A549 (cell line): ENCODE measurements around the gene CCNG2. TPM values are rescaled to one million over a fixed set of nuclear protein-coding genes. Genes with fewer than 3 reads are reported as not detected.

Experiments used
- ATAC-seq, 2 experiments: fragments of 200-7000 bp in 1 of 2; fragments of >200 bp in 1 of 2; cut with Nextera tagmentation in 1 of 2; cut with Tn5 transposase in 1 of 2; 3 replicates each; pipeline versions ENCODE4 v1.8.0 to v1.9.1; 2018 to 2020; ENCODE audit warnings: mild to moderate bottlenecking in 1 of 2, moderate library complexity in 1 of 2
- CTCF ChIA-PET: fragments of 300-600 bp; sonication (Branson Sonifier 250); formaldehyde crosslinking; extraction: SDS; loops from one replicate; lab custom pipeline; 2021; ENCODE audit warnings: antibody characterized with exemption, inconsistent platforms; lab: Yijun Ruan, JAX
- POLR2A ChIA-PET: fragments of 350-600 bp; formaldehyde crosslinking; extraction: SDS; loops from one replicate; lab custom pipeline; 2021; ENCODE audit warnings: antibody characterized with exemption, inconsistent platforms; lab: Yijun Ruan, JAX
- DNase-seq, 2 experiments: peaks; one replicate each; pipeline versions ENCODE4 v3.0.0 to v3.0.0-alpha.2; 2011 to 2016; ENCODE audit warnings: low read depth in 1 of 2, low spot score in 1 of 2
- FAIRE-seq: peaks from 2 replicates; lab custom pipeline; 2011; peaks lifted over from hg19 to GRCh38; lab: Jason Lieb, UNC
- H3K27ac ChIP-seq, 2 experiments: fragments of >200 bp; sonication (Bioruptor Twin); formaldehyde crosslinking; 3 replicates each; pipeline ENCODE4 v1.5.1; 2016 to 2017
- H3K4me1 ChIP-seq: fragments of >200 bp; sonication (Bioruptor Twin); formaldehyde crosslinking; 3 replicates; pipeline ENCODE4 v1.6.1; 2016
- H3K4me2 ChIP-seq: fragments of >200 bp; sonication (Bioruptor Twin); formaldehyde crosslinking; 3 replicates; pipeline ENCODE4 v1.6.1; 2016
- H3K4me3 ChIP-seq: fragments of >200 bp; sonication (Bioruptor Twin); formaldehyde crosslinking; 3 replicates; pipeline ENCODE4 v1.5.1; 2016
- H3K9me3 ChIP-seq: fragments of >200 bp; sonication (Bioruptor Twin); formaldehyde crosslinking; 3 replicates; pipeline ENCODE4 v1.6.1; 2016
- BHLHE40 ChIP-seq: IDR thresholded peaks from 2 replicates; pipeline ENCODE4 v1.6.1; 2012; ENCODE audit warnings: low read depth, low read length, inconsistent platforms
- CBX2 ChIP-seq: fragments of 200-600 bp; sonication (generic); IDR thresholded peaks from 2 replicates; pipeline ENCODE4 v1.6.1; 2016; ENCODE audit warnings: low read depth, mild to moderate bottlenecking, borderline replicate concordance
- CBX8 ChIP-seq: fragments of 200-600 bp; sonication (generic); IDR thresholded peaks from 2 replicates; pipeline ENCODE4 v1.6.1; 2016
- CEBPB ChIP-seq, 2 experiments: fragments of >200 bp in 1 of 2; sonication (Bioruptor Twin) in 1 of 2; formaldehyde crosslinking in 1 of 2; IDR thresholded peaks; 2 replicates each; pipeline ENCODE4 v1.6.1; 2012 to 2016
- EHF ChIP-seq: fragments of 250-450 bp; sonication (Bioruptor Pico); IDR thresholded peaks from 2 replicates; pipeline ENCODE4 v1.5.0; 2020; ENCODE audit warnings: mild to moderate bottlenecking
- EHMT2 ChIP-seq: fragments of 200-600 bp; sonication (generic); IDR thresholded peaks from 2 replicates; pipeline ENCODE4 v1.6.1; 2016; ENCODE audit warnings: antibody characterized with exemption, low read depth, mild to moderate bottlenecking, moderate library complexity
- EP300 ChIP-seq, 2 experiments: fragments of >200 bp; sonication (Bioruptor Twin); formaldehyde crosslinking; IDR thresholded peaks; 2 replicates in 1 of 2; 3 replicates in 1 of 2; pipeline ENCODE4 v1.6.1; 2016 to 2017
- ESRRA ChIP-seq: fragments of 150-350 bp; IDR thresholded peaks from 2 replicates; pipeline ENCODE4 v1.6.1; 2014; ENCODE audit warnings: mild to moderate bottlenecking, low read length, borderline replicate concordance
- FOSB ChIP-seq: fragments of 250-450 bp; sonication (Bioruptor Pico); IDR thresholded peaks from 2 replicates; pipeline ENCODE4 v1.5.0; 2020; ENCODE audit warnings: mild to moderate bottlenecking, moderate library complexity
- FOXS1 ChIP-seq: fragments of 250-450 bp; sonication (Bioruptor Pico); IDR thresholded peaks from 2 replicates; pipeline ENCODE4 v1.5.0; 2020; ENCODE audit warnings: mild to moderate bottlenecking, moderate library complexity
- GATA3 ChIP-seq: IDR thresholded peaks from 2 replicates; pipeline ENCODE4 v1.6.1; 2012; ENCODE audit warnings: borderline replicate concordance
- HOXA7 ChIP-seq: fragments of 250-450 bp; sonication (Bioruptor Pico); IDR thresholded peaks from 2 replicates; pipeline ENCODE4 v1.5.0; 2020; ENCODE audit warnings: mild to moderate bottlenecking, moderate library complexity
- HOXB13 ChIP-seq: fragments of 250-450 bp; sonication (Bioruptor Pico); IDR thresholded peaks from 2 replicates; pipeline ENCODE4 v1.5.0; 2020; ENCODE audit warnings: low read depth, mild to moderate bottlenecking, moderate library complexity
- JUNB ChIP-seq: fragments of >200 bp; sonication (Bioruptor Twin); formaldehyde crosslinking; IDR thresholded peaks from 2 replicates; pipeline ENCODE4 v1.6.1; 2016
- KDM1A ChIP-seq: fragments of 200-600 bp; sonication (generic); IDR thresholded peaks from 2 replicates; pipeline ENCODE4 v1.6.1; 2016; ENCODE audit warnings: low read depth, mild to moderate bottlenecking
- NFE2L2 ChIP-seq: fragments of 150-350 bp; conservative IDR thresholded peaks from 2 replicates; pipeline ENCODE4 v1.6.1; 2014; ENCODE audit warnings: low read length
- POLR2A ChIP-seq: IDR thresholded peaks from 2 replicates; pipeline ENCODE4 v1.6.1; 2012; ENCODE audit warnings: mild to moderate bottlenecking, low read length
- RARB ChIP-seq: fragments of 250-450 bp; sonication (Bioruptor Pico); IDR thresholded peaks from 2 replicates; pipeline ENCODE4 v1.8.0; 2021; ENCODE audit warnings: mild to moderate bottlenecking, moderate library complexity
- RNF2 ChIP-seq: fragments of 200-600 bp; sonication (generic); IDR thresholded peaks from 2 replicates; pipeline ENCODE4 v1.6.1; 2016; ENCODE audit warnings: low read depth, mild to moderate bottlenecking, antibody characterized with exemption, moderate library complexity, borderline replicate concordance
- SMC3 ChIP-seq: fragments of >200 bp; sonication (Bioruptor Twin); formaldehyde crosslinking; IDR thresholded peaks from 3 replicates; pipeline ENCODE4 v1.6.1; 2018; ENCODE audit warnings: inconsistent platforms
- SREBF2 ChIP-seq: fragments of 450-650 bp; IDR thresholded peaks from 2 replicates; pipeline ENCODE4 v1.6.1; 2014; ENCODE audit warnings: mild to moderate bottlenecking, moderate library complexity
- TP53 ChIP-seq: fragments of 250-450 bp; sonication (Bioruptor Pico); IDR thresholded peaks from 2 replicates; pipeline ENCODE4 v1.5.0; 2021; ENCODE audit warnings: mild to moderate bottlenecking, moderate library complexity
- ZSCAN20 ChIP-seq: fragments of 250-450 bp; sonication (Bioruptor Pico); IDR thresholded peaks from 2 replicates; pipeline ENCODE4 v1.8.0; 2022; ENCODE audit warnings: mild to moderate bottlenecking, moderate library complexity
- WGBS: methylation state at CpG from one replicate; pipeline ENCODE4 v1.1.6; 2017; ENCODE audit errors: missing lambda C conversion rate; 5-methylcytosine and 5-hydroxymethylcytosine counted together
- polyA plus RNA-seq, 4 experiments: library from polyadenylated mRNA; depleted of rRNA in 3 of 4; stranded (reverse); fragments of >200 nt; fragmentation: RNase III in 1 of 4; extraction: RNeasy Plus Mini Kit Qiagen cat#74134 plus additional on column Dnase treatment in 1 of 4; gene quantifications; 2 replicates in 3 of 4; 3 replicates in 1 of 4; pipeline ENCODE4 v1.2.3, GENCODE V29; 2011 to 2017
- TF ChIP-seq, protein P1 (sequence below): IDR thresholded peaks from 2 replicates; pipeline ENCODE4 v1.6.1; 2012; ENCODE audit warnings: low read depth, borderline replicate concordance
- TF ChIP-seq, protein P2 (sequence below): fragments of 150-350 bp; IDR thresholded peaks from 2 replicates; pipeline ENCODE4 v1.6.1; 2014; ENCODE audit warnings: low read depth, mild to moderate bottlenecking, low read length
- TF ChIP-seq, protein P3 (sequence below): fragments of 200-600 bp; sonication (generic); IDR thresholded peaks from 2 replicates; pipeline ENCODE4 v1.6.1; 2016; ENCODE audit warnings: antibody characterized with exemption, mild to moderate bottlenecking, moderate library complexity
- TF ChIP-seq, protein P4 (sequence below): fragments of >200 bp; sonication (Bioruptor Twin); formaldehyde crosslinking; IDR thresholded peaks from 2 replicates; pipeline ENCODE4 v1.6.1; 2016
- TF ChIP-seq, protein P5 (sequence below): fragments of >200 bp; sonication (Bioruptor Twin); formaldehyde crosslinking; IDR thresholded peaks from 3 replicates; pipeline ENCODE4 v1.6.1; 2016

CCNG2 gene
- polyA plus RNA-seq, 2 of the 4 experiments (the other 2 are of a cell fraction), result 3.9 to 9.8 TPM

DNA sequence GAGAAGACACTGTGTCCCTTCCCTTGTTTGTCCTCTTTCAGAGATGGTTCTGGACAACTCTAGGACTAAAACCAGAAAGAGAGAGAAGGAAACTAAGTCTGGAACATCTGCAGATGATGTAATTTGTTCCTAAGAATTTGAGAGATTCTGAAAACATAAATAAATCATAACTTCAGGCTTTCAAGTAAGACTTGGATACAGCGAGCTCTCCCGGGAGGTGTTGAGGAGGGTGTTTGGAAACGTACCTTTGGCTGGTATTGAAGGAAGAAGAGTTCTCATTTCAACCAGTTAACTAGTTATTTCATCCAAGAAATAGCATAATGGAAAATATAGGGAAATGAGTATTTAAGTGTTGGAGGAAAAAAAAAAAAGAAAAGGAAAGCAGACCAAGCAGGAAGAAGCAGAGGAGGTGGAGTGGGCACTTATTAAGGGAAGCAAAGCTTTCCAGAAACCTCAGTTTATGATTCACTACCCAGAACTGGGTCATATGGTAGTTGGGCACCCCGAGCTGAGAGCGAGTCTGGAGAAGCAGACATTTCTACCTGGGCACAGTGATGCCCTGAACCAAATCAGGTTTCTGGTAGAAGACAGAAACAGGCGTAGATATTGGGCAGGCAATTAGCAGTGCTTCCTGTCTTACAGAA lies 26.9 kb downstream of the CCNG2 start:
- 50% methylated on average over 6 of the region's 6 CpGs for WGBS
- Histone ChIP-seq H3K4me3 (no peak overlapping the region), H3K9me3 (no peaks in the 10 kb centered on the region)
- POLR2A ChIA-PET, result no interaction called here
- FAIRE-seq (no peak), ATAC-seq (no peak)
- CTCF ChIA-PET, result interaction anchor here (0.7 kb wide), 1 partner anchor 85 kb away, joined by 3 read pairs; no protein-coding TSS in a partner anchor
- TF ChIP-seq, protein P1, sequence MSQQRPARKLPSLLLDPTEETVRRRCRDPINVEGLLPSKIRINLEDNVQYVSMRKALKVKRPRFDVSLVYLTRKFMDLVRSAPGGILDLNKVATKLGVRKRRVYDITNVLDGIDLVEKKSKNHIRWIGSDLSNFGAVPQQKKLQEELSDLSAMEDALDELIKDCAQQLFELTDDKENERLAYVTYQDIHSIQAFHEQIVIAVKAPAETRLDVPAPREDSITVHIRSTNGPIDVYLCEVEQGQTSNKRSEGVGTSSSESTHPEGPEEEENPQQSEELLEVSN, result no peak
- no peak for TF ChIP-seq SMC3
- no peak for TF ChIP-seq RARB
- TF ChIP-seq CBX8, result no peak
- TF ChIP-seq, protein P2, sequence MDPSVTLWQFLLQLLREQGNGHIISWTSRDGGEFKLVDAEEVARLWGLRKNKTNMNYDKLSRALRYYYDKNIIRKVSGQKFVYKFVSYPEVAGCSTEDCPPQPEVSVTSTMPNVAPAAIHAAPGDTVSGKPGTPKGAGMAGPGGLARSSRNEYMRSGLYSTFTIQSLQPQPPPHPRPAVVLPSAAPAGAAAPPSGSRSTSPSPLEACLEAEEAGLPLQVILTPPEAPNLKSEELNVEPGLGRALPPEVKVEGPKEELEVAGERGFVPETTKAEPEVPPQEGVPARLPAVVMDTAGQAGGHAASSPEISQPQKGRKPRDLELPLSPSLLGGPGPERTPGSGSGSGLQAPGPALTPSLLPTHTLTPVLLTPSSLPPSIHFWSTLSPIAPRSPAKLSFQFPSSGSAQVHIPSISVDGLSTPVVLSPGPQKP, result no peak
- no peak for TF ChIP-seq SREBF2
- TF ChIP-seq JUNB, result no peak
- TF ChIP-seq CBX2, result no peak
- TF ChIP-seq, protein P3, sequence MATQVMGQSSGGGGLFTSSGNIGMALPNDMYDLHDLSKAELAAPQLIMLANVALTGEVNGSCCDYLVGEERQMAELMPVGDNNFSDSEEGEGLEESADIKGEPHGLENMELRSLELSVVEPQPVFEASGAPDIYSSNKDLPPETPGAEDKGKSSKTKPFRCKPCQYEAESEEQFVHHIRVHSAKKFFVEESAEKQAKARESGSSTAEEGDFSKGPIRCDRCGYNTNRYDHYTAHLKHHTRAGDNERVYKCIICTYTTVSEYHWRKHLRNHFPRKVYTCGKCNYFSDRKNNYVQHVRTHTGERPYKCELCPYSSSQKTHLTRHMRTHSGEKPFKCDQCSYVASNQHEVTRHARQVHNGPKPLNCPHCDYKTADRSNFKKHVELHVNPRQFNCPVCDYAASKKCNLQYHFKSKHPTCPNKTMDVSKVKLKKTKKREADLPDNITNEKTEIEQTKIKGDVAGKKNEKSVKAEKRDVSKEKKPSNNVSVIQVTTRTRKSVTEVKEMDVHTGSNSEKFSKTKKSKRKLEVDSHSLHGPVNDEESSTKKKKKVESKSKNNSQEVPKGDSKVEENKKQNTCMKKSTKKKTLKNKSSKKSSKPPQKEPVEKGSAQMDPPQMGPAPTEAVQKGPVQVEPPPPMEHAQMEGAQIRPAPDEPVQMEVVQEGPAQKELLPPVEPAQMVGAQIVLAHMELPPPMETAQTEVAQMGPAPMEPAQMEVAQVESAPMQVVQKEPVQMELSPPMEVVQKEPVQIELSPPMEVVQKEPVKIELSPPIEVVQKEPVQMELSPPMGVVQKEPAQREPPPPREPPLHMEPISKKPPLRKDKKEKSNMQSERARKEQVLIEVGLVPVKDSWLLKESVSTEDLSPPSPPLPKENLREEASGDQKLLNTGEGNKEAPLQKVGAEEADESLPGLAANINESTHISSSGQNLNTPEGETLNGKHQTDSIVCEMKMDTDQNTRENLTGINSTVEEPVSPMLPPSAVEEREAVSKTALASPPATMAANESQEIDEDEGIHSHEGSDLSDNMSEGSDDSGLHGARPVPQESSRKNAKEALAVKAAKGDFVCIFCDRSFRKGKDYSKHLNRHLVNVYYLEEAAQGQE, result no peak
- no peak for TF ChIP-seq EHF
- TF ChIP-seq EHMT2, result no peak
- TF ChIP-seq, all 56 proteins: peak for 0
- Histone ChIP-seq H3K4me2 (no peak overlapping the region), H3K4me1 (no peaks in the 10 kb centered on the region), H3K27ac (no peak overlapping the region)
- DNase-seq, result no peak

DNA sequence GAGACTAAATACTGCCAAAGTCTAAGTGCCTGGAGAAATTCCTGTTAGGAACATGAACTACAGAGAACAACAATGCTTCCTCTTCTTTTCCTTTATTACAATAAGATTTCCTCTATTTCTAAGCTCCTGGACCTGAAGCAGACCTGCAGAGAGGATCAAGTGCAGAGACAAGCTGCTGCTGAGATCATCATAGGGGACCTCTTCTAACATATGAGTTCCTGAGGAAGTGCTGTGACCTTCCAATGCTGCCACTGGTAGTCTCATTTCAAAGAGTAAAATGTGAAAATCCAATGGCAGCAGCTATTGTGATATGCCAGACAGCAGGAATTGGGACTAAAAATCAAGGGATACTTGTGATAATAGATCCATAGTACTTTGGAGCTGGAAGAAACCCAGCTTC lies 28.0 kb downstream of the CCNG2 start:
- no peaks in the 10 kb centered on the region for H3K4me1 ChIP-seq
- TF ChIP-seq ZSCAN20 (no peak), CEBPB (IDR thresholded peaks at IDR 0.05) (no peak), EP300 (IDR thresholded peaks at IDR 0.05) (no peak), FOSB (CRISPR knock-in tag) (no peak), RNF2 (no peak), GATA3 (no peak), SMC3 (no peak), HOXA7 (CRISPR knock-in tag) (no peak), TP53 (no peak), KDM1A (no peak), ESRRA (no peak), FOXS1 (no peak), HOXB13 (no peak), NFE2L2 (no peak), BHLHE40 (no peak), POLR2A (no peak)
- TF ChIP-seq, protein P4, sequence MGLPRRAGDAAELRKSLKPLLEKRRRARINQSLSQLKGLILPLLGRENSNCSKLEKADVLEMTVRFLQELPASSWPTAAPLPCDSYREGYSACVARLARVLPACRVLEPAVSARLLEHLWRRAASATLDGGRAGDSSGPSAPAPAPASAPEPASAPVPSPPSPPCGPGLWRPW, result no peak
- TF ChIP-seq, protein P1, result no peak
- TF ChIP-seq, protein P5, sequence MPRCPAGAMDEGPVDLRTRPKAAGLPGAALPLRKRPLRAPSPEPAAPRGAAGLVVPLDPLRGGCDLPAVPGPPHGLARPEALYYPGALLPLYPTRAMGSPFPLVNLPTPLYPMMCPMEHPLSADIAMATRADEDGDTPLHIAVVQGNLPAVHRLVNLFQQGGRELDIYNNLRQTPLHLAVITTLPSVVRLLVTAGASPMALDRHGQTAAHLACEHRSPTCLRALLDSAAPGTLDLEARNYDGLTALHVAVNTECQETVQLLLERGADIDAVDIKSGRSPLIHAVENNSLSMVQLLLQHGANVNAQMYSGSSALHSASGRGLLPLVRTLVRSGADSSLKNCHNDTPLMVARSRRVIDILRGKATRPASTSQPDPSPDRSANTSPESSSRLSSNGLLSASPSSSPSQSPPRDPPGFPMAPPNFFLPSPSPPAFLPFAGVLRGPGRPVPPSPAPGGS, result no peak
- DNase-seq (no peak), FAIRE-seq (no peak), ATAC-seq (no peak)
- no peak overlapping the region for H3K4me2 ChIP-seq
- no peaks in the 10 kb centered on the region for H3K9me3 ChIP-seq
- CTCF ChIA-PET, result interaction anchor here (0.8 kb wide), 1 partner anchor 19 kb away, joined by 3 read pairs; no protein-coding TSS in a partner anchor
- no peak overlapping the region for H3K4me3 ChIP-seq
- POLR2A ChIA-PET, result no interaction called here
- H3K27ac ChIP-seq, result no peak overlapping the region
